Breast epithelium (tissue), 3 donors: ENCODE data around the gene RASSF10.

Source experiments
- CTCF ChIP-seq, 3 donors: fragments of 450-650 bp; IDR thresholded peaks; one replicate each; pipeline ENCODE4 v1.5.1; 2016 to 2017; ENCODE audit warnings: antibody characterized with exemption in 3 of 3, mild to moderate bottlenecking in 3 of 3, moderate library complexity in 3 of 3
- POLR2A ChIP-seq: fragments of 450-650 bp; IDR thresholded peaks from one replicate; pipeline ENCODE4 v1.6.1; 2016; ENCODE audit warnings: antibody characterized with exemption, mild to moderate bottlenecking, moderate library complexity
- POLR2AphosphoS5 ChIP-seq, 3 donors: sonication (generic); formaldehyde crosslinking; IDR thresholded peaks; one replicate each; pipeline ENCODE4 v1.6.1; 2017; ENCODE audit warnings: antibody characterized with exemption in 3 of 3

GRCh38 chr11:13015753-13016152 lies 6.6 kb downstream of the RASSF10 start:
- TF ChIP-seq CTCF (IDR thresholded peaks at IDR 0.05) (no peak), POLR2A (no peak), POLR2AphosphoS5 (IDR thresholded peaks at IDR 0.05) (no peak)
